Endothelial cell of umbilical vein (primary cell): ENCODE results near the gene ZNF507. TPM values are rescaled to one million over a fixed set of nuclear protein-coding genes. Genes with fewer than 3 reads are reported as not detected.
A peak's percentile ranks its signal among the peaks of the same experiment; 100 is the strongest.

Experiments used
- BruUV-seq: library from RNA; stranded (reverse); fragments of 400-500 nt; replicated peaks from 2 replicates; lab custom pipeline; 2021; lab: Mats Ljungman, UMichigan
- CTCF ChIA-PET: fragments of 300-600, 350-600 bp; sonication (Branson Sonifier 250); formaldehyde crosslinking; loops from one replicate; lab custom pipeline; 2021; ENCODE audit warnings: antibody characterized with exemption, inconsistent platforms; lab: Charles Lee
- POLR2A ChIA-PET: fragments of 300-600, 350-600 bp; sonication (Branson Sonifier 250); formaldehyde crosslinking; loops from one replicate; lab custom pipeline; 2021; ENCODE audit warnings: antibody characterized with exemption, inconsistent platforms; lab: Charles Lee
- DNase-seq: peaks from one replicate; pipeline ENCODE4 v3.0.0-alpha.2; 2011; ENCODE audit warnings: low read depth, low spot score
- FAIRE-seq: peaks from 2 replicates; lab custom pipeline; 2011; peaks lifted over from hg19 to GRCh38; lab: Jason Lieb, UNC
- H2AFZ ChIP-seq: 2 replicates; pipeline ENCODE4 v1.6.0; 2012; ENCODE audit warnings: low read depth, low read length, control low read depth, inconsistent platforms
- H3K27ac ChIP-seq: 2 replicates; pipeline ENCODE4 v1.5.1; 2011; ENCODE audit warnings: low read depth, mild to moderate bottlenecking, control low read depth, low read length, moderate library complexity; ENCODE audit not compliant: insufficient read depth
- H3K27me3 ChIP-seq, 2 experiments: 2 replicates each; pipeline versions ENCODE4 v1.6.0 to v1.6.1; 2011; ENCODE audit warnings: low read length in 2 of 2, mixed read lengths in 1 of 2; ENCODE audit not compliant: control insufficient read depth in 2 of 2, insufficient read depth in 2 of 2
- H3K36me3 ChIP-seq, 2 experiments: 2 replicates in 1 of 2; 3 replicates in 1 of 2; pipeline ENCODE4 v1.5.1; 2011; ENCODE audit warnings: low read length in 2 of 2, mild to moderate bottlenecking in 1 of 2, moderate library complexity in 1 of 2; ENCODE audit not compliant: control insufficient read depth in 2 of 2, insufficient read depth in 2 of 2; ENCODE audit errors: extremely low read depth in 1 of 2
- H3K4me1 ChIP-seq: 3 replicates; pipeline ENCODE4 v1.5.1; 2011; ENCODE audit warnings: mild to moderate bottlenecking, low read length; ENCODE audit not compliant: control insufficient read depth, insufficient read depth; ENCODE audit errors: extremely low read depth
- H3K4me2 ChIP-seq: 2 replicates; pipeline ENCODE4 v1.6.1; 2011; ENCODE audit warnings: low read length, control low read depth, mixed read lengths; ENCODE audit not compliant: insufficient read depth
- H3K4me3 ChIP-seq, 3 experiments: fragments of 200-600 bp in 1 of 3; sonication (generic), shearing (Covaris generic) in 1 of 3; replicated peaks in 1 of 3; 2 replicates each; pipeline ENCODE4 v1.5.1; 2011 to 2016; ENCODE audit warnings: control low read depth in 3 of 3, low read length in 3 of 3, mild to moderate bottlenecking in 2 of 3, inconsistent platforms in 1 of 3, low read depth in 1 of 3, moderate library complexity in 1 of 3; ENCODE audit not compliant: insufficient read depth in 1 of 3
- H3K79me2 ChIP-seq: 2 replicates; pipeline ENCODE4 v1.6.0; 2012; ENCODE audit warnings: low read length, inconsistent platforms; ENCODE audit not compliant: control insufficient read depth, insufficient read depth
- H3K9ac ChIP-seq: replicated peaks from 2 replicates; pipeline ENCODE3; 2011; ENCODE audit warnings: low read length, control low read depth; ENCODE audit not compliant: insufficient read depth; ENCODE audit errors: extremely low read depth
- H3K9me1 ChIP-seq: replicated peaks from 3 replicates; pipeline ENCODE4 v1.6.0; 2011; ENCODE audit warnings: mild to moderate bottlenecking, low read length; ENCODE audit not compliant: control insufficient read depth, insufficient read depth; ENCODE audit errors: extremely low read depth
- H3K9me3 ChIP-seq: replicated peaks from 2 replicates; pipeline ENCODE4 v1.5.1; 2012; ENCODE audit warnings: low read length, inconsistent platforms; ENCODE audit not compliant: control insufficient read depth, insufficient read depth
- H4K20me1 ChIP-seq: replicated peaks from 2 replicates; pipeline ENCODE3; 2011; ENCODE audit warnings: mild to moderate bottlenecking, low read length; ENCODE audit not compliant: control insufficient read depth, insufficient read depth; ENCODE audit errors: extremely low read depth
- CTCF ChIP-seq, 2 donors: IDR thresholded peaks; 1 replicate in 1 of 2; 2 replicates in 1 of 2; pipeline ENCODE4 v1.5.1; 2011; ENCODE audit warnings: low read length in 2 of 2, mild to moderate bottlenecking in 2 of 2, moderate library complexity in 2 of 2, control low read depth in 1 of 2, inconsistent platforms in 1 of 2, low read depth in 1 of 2; ENCODE audit not compliant: insufficient read depth in 1 of 2; ENCODE audit errors: extremely low read depth in 1 of 2
- EZH2 ChIP-seq: IDR thresholded peaks from 2 replicates; pipeline ENCODE4 v1.6.1; 2012; ENCODE audit warnings: borderline replicate concordance, low read depth, mild to moderate bottlenecking, moderate library complexity, low read length, inconsistent platforms; ENCODE audit not compliant: severe bottlenecking
- FOS ChIP-seq: IDR thresholded peaks from 2 replicates; pipeline ENCODE4 v1.6.1; 2011; ENCODE audit warnings: mild to moderate bottlenecking, low read length, moderate library complexity, borderline replicate concordance; ENCODE audit not compliant: insufficient read depth
- GATA2 ChIP-seq: IDR thresholded peaks from 2 replicates; pipeline ENCODE4 v1.7.0; 2011; ENCODE audit warnings: low read depth, mild to moderate bottlenecking, moderate library complexity, mixed read lengths, low read length; ENCODE audit not compliant: insufficient read length, insufficient read depth
- JUN ChIP-seq: IDR thresholded peaks from 2 replicates; pipeline ENCODE4 v1.6.1; 2011; ENCODE audit warnings: borderline replicate concordance, low read depth; ENCODE audit not compliant: insufficient read length, insufficient read depth
- MAX ChIP-seq: IDR thresholded peaks from 2 replicates; pipeline ENCODE4 v1.6.1; 2011; ENCODE audit not compliant: insufficient read depth, insufficient read length
- MYC ChIP-seq: IDR thresholded peaks from one replicate; pipeline ENCODE4 v1.6.1; 2011; ENCODE audit warnings: mild to moderate bottlenecking, low read depth, low read length
- POLR2A ChIP-seq: IDR thresholded peaks from 2 replicates; pipeline ENCODE4 v1.6.1; 2012; ENCODE audit warnings: low read depth, mild to moderate bottlenecking, control low read depth, low read length
- POLR2AphosphoS5 ChIP-seq: IDR thresholded peaks from 2 replicates; pipeline ENCODE4 v1.6.1; 2012; ENCODE audit warnings: low read depth, mild to moderate bottlenecking, control low read depth, low read length, moderate library complexity; ENCODE audit not compliant: insufficient read depth
- dilution Hi-C: fragments of 300-500 bp; cut with MboI; formaldehyde crosslinking; loops from one replicate; pipeline ENCODE4 v1.15.0; 2019; ENCODE audit warnings: low sequenced_read_pairs; ENCODE audit not compliant: extremely low pct_ligation_motif_present
- intact Hi-C: fragments of 100-400 bp; cut with micrococcal nuclease; formaldehyde crosslinking; loops from one replicate; pipeline ENCODE4 v1.10.0; 2022
- polyA plus RNA-seq, 4 experiments: library from polyadenylated mRNA; depleted of rRNA in 3 of 4; stranded (reverse) in 3 of 4; unstranded in 1 of 4; fragments of >200 nt; gene quantifications; 2 replicates each; pipeline versions ENCODE4 v1.2.1 to v1.2.3, GENCODE V29; 2011 to 2012; ENCODE audit warnings: missing spikeins in 1 of 4
- total RNA-seq: library from RNA; stranded (reverse); gene quantifications from 2 replicates; pipeline ENCODE4 v1.2.3, GENCODE V29; 2021

ZNF507 gene
- total and polyA plus RNA-seq, 2 donors (not counting 3 experiments of a cell fraction or from before 2014, with no cell fraction given) = 6.8 to 23.0 TPM

- ChIA-PET CTCF (no interaction called here), POLR2A (no interaction called here)
- TF ChIP-seq CTCF (IDR thresholded peaks at IDR 0.05; ENCODE audit: extremely low read depth in 1 of 2, insufficient read depth in 1 of 2, low read depth in 1 of 2, low read length in 2 of 2) = no peak
- TF ChIP-seq FOS = no peak
- no peak for TF ChIP-seq POLR2AphosphoS5
- TF ChIP-seq MAX = no peak
- no peak for TF ChIP-seq JUN
- no peak for TF ChIP-seq MYC
- no peak for TF ChIP-seq POLR2A
- no peak for TF ChIP-seq GATA2
- TF ChIP-seq EZH2 = no peak
- FAIRE-seq (no peak), DNase-seq (no peak)
- Histone ChIP-seq H3K9ac (peak overlapping the region; percentile 93), H3K36me3 (peaks cover 2 to 8% of the 10 kb centered on the region in 2 experiments), H3K79me2 (peaks cover 39% of the 10 kb centered on the region), H3K4me2 (peak overlapping the region; percentile 99), H3K27me3 (peaks cover 0 to 2% of the 10 kb centered on the region in 2 experiments), H3K4me1 (peaks cover 20% of the 10 kb centered on the region), H2AFZ (no peak overlapping the region), H4K20me1 (no peaks in the 10 kb centered on the region), H3K4me3 (peak overlapping the region; percentile 88 to 93 (median 92)), H3K9me3 (no peaks in the 10 kb centered on the region), H3K27ac (no peak overlapping the region), H3K9me1 (no peaks in the 10 kb centered on the region)
- dilution Hi-C loops = no loop called here
- BruUV-seq = no TSS peak
- intact Hi-C loops = loop anchor here (1.0 to 5.0 kb wide), 2 partner anchors 110 to 234 kb away; partner anchors contain the start of gene PDCD5
Observed at GRCh38 chr19:32346901-32347300, 1.5 kb downstream of the ZNF507 start.
